Natural killer cell treated with Interleukin-12 subunit alpha and Interleukin-12 subunit beta and Interleukin-15 and Interleukin-18, amount 100 ng/mL, for 72 hours (primary cell): ENCODE measurements around the gene HOXB4. TPM values are rescaled to one million over a fixed set of nuclear protein-coding genes. Genes with fewer than 3 reads are reported as not detected.

Source experiments
- ATAC-seq, 2 donors: fragments of 150-1000 bp; cut with Tn5 transposase in 1 of 2; sonication (Bioruptor Pico), chemical (Tn5 transposase) in 1 of 2; 2 replicates each; pipeline ENCODE4 v1.10.0; 2021
- DNase-seq: peaks from one replicate; pipeline ENCODE4 v3.0.0; 2022; ENCODE audit warnings: low spot score
- H3K27ac Mint-ChIP-seq, 2 donors: 1 replicate in 1 of 2; 2 replicates in 1 of 2; pipeline ENCODE4 v1.8.0; 2022; ENCODE audit warnings: mixed read lengths in 2 of 2, mild to moderate bottlenecking in 1 of 2, moderate library complexity in 1 of 2
- H3K27me3 Mint-ChIP-seq, 2 donors: 1 replicate in 1 of 2; 2 replicates in 1 of 2; pipeline ENCODE4 v1.8.0; 2022; ENCODE audit warnings: mixed read lengths in 2 of 2
- H3K36me3 Mint-ChIP-seq: one replicate; pipeline ENCODE4 v1.8.0; 2022; ENCODE audit warnings: mixed read lengths
- H3K4me1 Mint-ChIP-seq, 2 donors: 1 replicate in 1 of 2; 2 replicates in 1 of 2; pipeline ENCODE4 v1.8.0; 2022; ENCODE audit warnings: low read depth in 2 of 2, mixed read lengths in 2 of 2, mild to moderate bottlenecking in 1 of 2
- H3K4me3 Mint-ChIP-seq: one replicate; pipeline ENCODE4 v1.8.0; 2022; ENCODE audit warnings: mixed read lengths
- H3K9me3 Mint-ChIP-seq: 2 replicates; pipeline ENCODE4 v1.8.0; 2022; ENCODE audit warnings: mixed read lengths
- total RNA-seq, 2 donors: library from RNA; stranded (reverse); gene quantifications; one replicate each; pipeline ENCODE4 v1.2.3, GENCODE V29; 2022

Gene HOXB4
- total RNA-seq, 2 donors from 2014 or later = 6.9 to 8.2 TPM

DNA sequence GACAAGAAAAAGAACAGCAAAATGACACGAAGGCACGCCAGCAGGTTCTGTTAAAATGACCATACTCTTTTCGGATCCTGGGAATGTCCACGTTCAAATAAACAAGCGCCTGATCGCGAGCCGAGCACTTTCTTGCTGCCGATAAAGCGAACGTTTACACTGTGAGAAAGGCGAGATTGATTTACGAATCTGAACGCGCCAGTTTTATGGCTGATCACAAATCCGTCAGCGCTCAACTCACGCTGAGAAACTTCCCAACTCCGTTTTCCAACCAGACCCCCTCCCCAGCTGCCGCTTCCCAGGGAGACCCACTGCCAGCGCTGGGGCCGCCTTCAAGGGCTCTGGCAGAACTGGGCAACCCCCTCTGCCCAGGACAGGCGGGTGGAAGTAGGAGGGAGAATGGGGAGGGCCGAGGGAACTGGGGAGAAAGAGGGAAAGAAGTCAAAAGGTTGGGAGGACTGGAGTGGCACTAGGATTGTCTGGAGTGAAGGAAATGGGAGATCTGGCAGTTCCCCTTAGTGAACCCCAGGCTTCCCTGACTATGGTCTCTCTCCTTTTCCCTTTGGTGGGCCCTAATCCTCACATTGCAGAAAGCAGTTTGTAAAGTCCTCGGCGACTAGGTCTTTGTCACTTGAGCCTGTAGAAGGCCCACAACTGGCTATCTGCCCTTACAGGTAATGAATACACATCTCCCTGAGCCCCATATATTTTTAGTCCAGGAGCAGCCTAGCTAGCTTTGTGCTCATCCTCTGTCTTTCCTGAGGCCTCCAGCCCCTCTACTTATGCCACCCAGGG is 6.9 kb downstream of the HOXB4 start:
- ATAC-seq (no peak), DNase-seq (peak; percentile 23)
- no peaks in the 10 kb centered on the region for H3K36me3 Mint-ChIP-seq
- H3K4me1 Mint-ChIP-seq = peaks cover 16 to 23% of the 10 kb centered on the region in 2 donors
- no peak overlapping the region for H3K4me3 Mint-ChIP-seq
- no peaks in the 10 kb centered on the region for H3K27me3 Mint-ChIP-seq
- H3K9me3 Mint-ChIP-seq = no peaks in the 10 kb centered on the region
- no peak overlapping the region for H3K27ac Mint-ChIP-seq

GRCh38 chr17:48570325-48571023 is 7.7 kb downstream of the HOXB4 start:
- Mint-ChIP-seq H3K36me3 (no peaks in the 10 kb centered on the region), H3K4me3 (no peak overlapping the region), H3K27ac (no peak overlapping the region), H3K4me1 (peaks cover 16 to 20% of the 10 kb centered on the region in 2 donors), H3K9me3 (no peaks in the 10 kb centered on the region), H3K27me3 (no peaks in the 10 kb centered on the region)
- ATAC-seq (no peak), DNase-seq (peak; percentile 31)

DNA sequence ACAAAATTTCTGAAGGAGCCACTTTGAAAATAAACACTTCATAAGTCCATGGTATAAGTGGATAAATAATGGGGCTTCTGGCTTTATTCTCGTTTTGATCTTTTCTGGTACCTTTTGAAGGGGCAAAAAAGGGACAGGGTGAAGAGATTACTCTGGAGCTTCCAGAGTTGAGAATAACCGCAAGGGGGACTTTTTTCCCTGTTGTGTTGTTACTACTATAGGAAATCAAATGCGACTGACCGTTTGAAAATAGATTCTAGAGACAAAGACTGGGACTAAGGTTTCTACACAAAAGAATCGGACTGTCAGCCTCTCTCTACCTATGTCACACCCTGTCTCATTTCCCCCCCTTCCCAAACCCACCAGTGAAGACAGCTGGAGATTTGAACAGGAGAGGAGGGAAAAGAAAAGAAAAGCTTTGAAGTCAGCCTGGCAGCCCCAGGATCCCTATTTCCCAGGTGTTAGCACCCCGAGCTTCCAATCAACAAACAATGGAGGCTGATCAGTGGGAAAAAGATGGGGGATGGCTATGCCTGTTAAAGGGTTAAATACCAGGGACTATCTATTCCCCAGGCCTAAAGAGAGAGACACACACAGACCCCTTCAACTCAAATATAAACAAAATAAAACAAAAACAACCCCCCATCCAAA is 8.4 kb downstream of the HOXB4 start:
- Mint-ChIP-seq H3K27me3 (peaks cover 0 to under 1% of the 10 kb centered on the region in 2 donors), H3K4me1 (peaks cover 16 to 17% of the 10 kb centered on the region in 2 donors), H3K27ac (no peak overlapping the region), H3K4me3 (no peak overlapping the region), H3K9me3 (no peaks in the 10 kb centered on the region), H3K36me3 (no peaks in the 10 kb centered on the region)
- ATAC-seq = no peak
- no peak for DNase-seq

DNA sequence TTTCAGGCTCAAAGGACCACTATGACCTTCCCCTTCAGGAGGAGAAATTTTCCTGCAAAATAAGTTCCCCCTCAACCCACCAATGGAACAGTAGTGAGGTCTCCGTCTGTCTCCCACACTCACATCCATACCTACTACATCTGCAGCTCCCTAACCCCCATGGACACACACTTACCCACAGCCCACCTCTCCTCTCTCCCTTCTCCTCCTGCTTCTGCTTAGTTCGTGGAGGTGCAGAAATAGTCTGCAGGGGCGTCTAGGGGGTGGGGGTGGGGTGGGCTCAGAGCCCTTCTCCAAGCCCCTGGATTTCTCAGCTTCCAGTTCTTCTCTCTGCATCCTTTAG is 8.9 kb downstream of the HOXB4 start:
- Mint-ChIP-seq H3K4me1 (peaks cover 11 to 17% of the 10 kb centered on the region in 2 donors), H3K4me3 (no peak overlapping the region), H3K9me3 (no peaks in the 10 kb centered on the region), H3K27me3 (peaks cover 0 to 2% of the 10 kb centered on the region in 2 donors), H3K36me3 (no peaks in the 10 kb centered on the region), H3K27ac (no peak overlapping the region)
- no peak for ATAC-seq
- DNase-seq = no peak

DNA sequence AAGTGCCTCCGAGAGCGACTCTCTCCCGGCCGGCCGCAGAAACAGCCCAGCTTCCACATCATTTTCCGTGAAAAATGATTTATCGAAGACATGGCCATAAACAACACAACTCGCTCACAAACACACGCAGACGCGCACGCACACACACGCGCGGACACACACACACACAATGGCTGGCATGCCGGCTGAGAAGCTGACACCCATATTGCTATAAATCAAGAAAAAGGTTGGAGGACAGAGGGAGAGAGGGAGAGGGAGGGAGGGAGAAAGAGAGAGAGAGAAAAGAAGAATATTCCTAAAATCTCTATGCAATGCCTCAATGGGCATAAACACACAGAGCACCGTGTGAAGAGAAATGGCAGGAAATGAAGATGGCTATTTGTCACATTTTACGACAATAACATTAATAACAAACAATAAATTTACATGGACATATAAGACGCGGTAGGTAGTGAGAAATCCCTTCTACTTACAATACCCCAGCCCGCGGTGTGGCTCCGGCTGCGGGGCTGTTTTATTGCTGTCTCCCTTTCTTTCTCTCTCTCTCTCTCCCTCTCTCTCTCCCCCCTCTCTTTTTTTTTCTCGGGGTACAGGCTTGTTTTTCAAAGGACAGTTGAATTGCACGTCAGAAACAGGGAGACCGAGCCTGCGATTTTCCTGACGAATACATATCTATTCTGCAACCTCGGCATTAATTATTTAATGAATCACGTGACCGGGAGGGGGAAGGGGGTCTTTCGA is 9.5 kb downstream of the HOXB4 start:
- Mint-ChIP-seq H3K27me3 (peaks cover 0 to 2% of the 10 kb centered on the region in 2 donors), H3K27ac (no peak overlapping the region), H3K9me3 (no peaks in the 10 kb centered on the region), H3K36me3 (no peaks in the 10 kb centered on the region), H3K4me3 (peak overlapping the region; percentile 41), H3K4me1 (peaks cover 9 to 18% of the 10 kb centered on the region in 2 donors)
- DNase-seq = no peak
- ATAC-seq = no peak

DNA sequence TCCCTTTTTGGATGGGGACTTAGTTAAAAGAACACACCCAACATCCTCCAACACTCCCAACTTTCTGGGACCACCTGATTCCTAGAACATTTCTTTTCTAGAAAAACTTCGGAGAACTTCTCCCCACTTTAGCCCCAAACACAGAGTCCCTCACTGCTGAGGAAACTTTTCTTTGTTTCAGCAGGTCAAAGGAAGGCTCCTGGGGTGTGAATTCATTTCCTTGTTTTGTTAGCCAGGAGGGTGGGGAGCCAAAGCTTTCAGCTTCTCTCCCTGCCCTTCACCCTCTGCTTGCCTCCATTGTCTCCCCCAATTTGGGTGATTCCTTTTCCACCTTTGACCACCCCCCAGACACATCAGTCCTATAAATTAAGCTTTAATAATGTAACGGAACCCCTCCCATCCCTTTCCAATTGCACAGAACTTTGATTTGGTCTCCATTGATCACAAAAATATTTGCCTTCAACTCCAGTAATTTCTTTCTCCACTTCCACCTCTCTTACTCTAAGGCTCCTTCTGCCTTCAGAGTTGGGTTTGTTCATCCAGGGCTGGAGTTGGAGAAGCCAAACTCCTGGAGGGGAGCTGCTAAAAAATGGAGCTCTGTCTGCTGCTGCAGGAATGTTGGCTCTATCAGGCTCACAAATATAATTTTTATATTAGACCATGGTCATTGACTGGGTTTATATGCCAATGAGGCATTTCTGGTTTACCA is 10.3 kb downstream of the HOXB4 start:
- DNase-seq (no peak), ATAC-seq (no peak)
- H3K4me1 Mint-ChIP-seq = peaks cover 0 to 19% of the 10 kb centered on the region in 2 donors
- peaks cover 0 to 2% of the 10 kb centered on the region in 2 donors for H3K27me3 Mint-ChIP-seq
- no peaks in the 10 kb centered on the region for H3K9me3 Mint-ChIP-seq
- H3K4me3 Mint-ChIP-seq = peak overlapping the region; percentile 41
- no peak overlapping the region for H3K27ac Mint-ChIP-seq
- no peaks in the 10 kb centered on the region for H3K36me3 Mint-ChIP-seq

DNA sequence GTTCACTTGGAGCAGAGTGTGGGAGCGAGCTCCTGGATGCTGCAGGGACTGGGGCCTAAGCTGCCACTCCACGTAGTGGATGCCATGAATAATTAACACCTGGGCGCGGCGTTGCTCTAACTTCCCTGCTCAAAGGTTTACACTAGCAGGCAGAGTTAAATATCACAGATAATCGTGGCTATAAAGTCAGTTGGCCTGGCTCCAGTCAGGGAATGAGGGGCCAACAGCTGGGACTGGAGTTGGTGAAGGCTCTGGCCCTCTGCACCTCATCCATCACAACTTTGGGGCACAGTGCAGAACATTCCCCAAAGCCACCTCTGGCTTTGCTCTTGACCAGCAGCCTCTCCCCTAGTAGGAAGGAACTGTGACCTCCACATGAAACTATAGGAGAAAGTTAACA is 10.9 kb downstream of the HOXB4 start:
- Mint-ChIP-seq H3K27me3 (peaks cover 0 to 2% of the 10 kb centered on the region in 2 donors), H3K36me3 (no peaks in the 10 kb centered on the region), H3K9me3 (no peaks in the 10 kb centered on the region), H3K4me1 (peaks cover 0 to 23% of the 10 kb centered on the region in 2 donors), H3K27ac (no peak overlapping the region), H3K4me3 (no peak overlapping the region)
- ATAC-seq (no peak), DNase-seq (no peak)

- H3K27me3 Mint-ChIP-seq = peaks cover 0 to 2% of the 10 kb centered on the region in 2 donors
- peaks cover 3 to 25% of the 10 kb centered on the region in 2 donors for H3K4me1 Mint-ChIP-seq
- no peaks in the 10 kb centered on the region for H3K9me3 Mint-ChIP-seq
- ATAC-seq = no peak
- no peak overlapping the region for H3K27ac Mint-ChIP-seq
- DNase-seq = no peak
- no peaks in the 10 kb centered on the region for H3K36me3 Mint-ChIP-seq
- no peak overlapping the region for H3K4me3 Mint-ChIP-seq
These were observed 11.4 kb downstream of the HOXB4 start for GRCh38 chr17:48566717-48567116.

- no peak for ATAC-seq
- Mint-ChIP-seq H3K9me3 (no peaks in the 10 kb centered on the region), H3K4me1 (peaks cover 9 to 30% of the 10 kb centered on the region in 2 donors), H3K36me3 (no peaks in the 10 kb centered on the region), H3K27me3 (peaks cover 0 to 2% of the 10 kb centered on the region in 2 donors), H3K27ac (no peak overlapping the region), H3K4me3 (no peak overlapping the region)
- DNase-seq = no peak
These were observed 12.0 kb downstream of the HOXB4 start for GRCh38 chr17:48565925-48566710.

GRCh38 chr17:48565022-48565554 is 13.1 kb downstream of the HOXB4 start:
- peaks cover 11 to 35% of the 10 kb centered on the region in 2 donors for H3K4me1 Mint-ChIP-seq
- DNase-seq = no peak
- H3K27ac Mint-ChIP-seq = no peak overlapping the region
- ATAC-seq = no peak
- no peak overlapping the region for H3K4me3 Mint-ChIP-seq
- no peaks in the 10 kb centered on the region for H3K9me3 Mint-ChIP-seq
- peaks cover 0 to 2% of the 10 kb centered on the region in 2 donors for H3K27me3 Mint-ChIP-seq
- H3K36me3 Mint-ChIP-seq = no peaks in the 10 kb centered on the region

GRCh38 chr17:48564188-48565021 is 13.7 kb downstream of the HOXB4 start:
- Mint-ChIP-seq H3K9me3 (no peaks in the 10 kb centered on the region), H3K4me3 (no peak overlapping the region), H3K27ac (no peak overlapping the region), H3K4me1 (peaks cover 11 to 35% of the 10 kb centered on the region in 2 donors), H3K36me3 (no peaks in the 10 kb centered on the region), H3K27me3 (peaks cover 0 to 2% of the 10 kb centered on the region in 2 donors)
- DNase-seq (no peak), ATAC-seq (peak; percentile 36 to 55)

- Mint-ChIP-seq H3K27me3 (peaks cover 0 to 2% of the 10 kb centered on the region in 2 donors), H3K4me1 (peaks cover 11 to 35% of the 10 kb centered on the region in 2 donors), H3K27ac (no peak overlapping the region), H3K36me3 (no peaks in the 10 kb centered on the region), H3K4me3 (no peak overlapping the region), H3K9me3 (no peaks in the 10 kb centered on the region)
- DNase-seq (no peak), ATAC-seq (no peak)
These were observed 14.3 kb downstream of the HOXB4 start for GRCh38 chr17:48563867-48564187.
